ENCODE measurements around the gene ARHGAP15.

GRCh38 chr2:143793381-143793780 is 664.2 kb downstream of the ARHGAP15 start:
- TF ChIP-seq CTCF (IDR thresholded peaks at IDR 0.05), result no peak
- no peak for TF ChIP-seq POLR2A (IDR thresholded peaks at IDR 0.05)

All from adrenal gland (tissue), 5 donors.